ENCODE data around the gene ZBTB21.
"Not testable (repeated sequence)": the region's sequence is repeated elsewhere in the genome, so short reads cannot be mapped to it uniquely, and the experiment has no call there.

Gene ZBTB21

DNA sequence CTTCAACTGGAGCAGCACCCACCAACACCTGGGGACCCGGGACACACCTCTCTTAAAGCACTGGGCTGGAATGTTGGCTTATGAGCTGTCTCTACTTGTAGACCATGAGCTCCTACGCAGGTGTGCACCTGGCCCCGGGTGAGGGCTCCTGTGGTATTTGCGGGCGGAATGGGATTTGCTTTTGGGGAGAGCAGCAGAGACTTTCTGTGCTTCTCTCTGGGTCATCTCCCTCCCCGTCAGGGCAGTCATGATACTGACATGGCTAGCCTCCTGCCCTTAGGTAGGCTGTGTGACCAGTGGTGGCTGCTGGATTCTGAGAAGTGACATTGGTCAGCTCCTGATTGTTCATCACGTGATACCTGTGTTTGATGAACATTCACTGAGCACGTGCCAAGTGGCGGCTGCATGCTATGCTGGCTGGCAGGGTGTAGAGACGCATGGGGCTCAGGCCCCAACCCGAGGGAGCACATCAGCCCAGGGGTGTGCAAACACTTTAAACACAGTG is 9.0 kb upstream of the ZBTB21 start:
- peak; percentile 72 for DNase-seq (ENCODE audit: low spot score)

DNA sequence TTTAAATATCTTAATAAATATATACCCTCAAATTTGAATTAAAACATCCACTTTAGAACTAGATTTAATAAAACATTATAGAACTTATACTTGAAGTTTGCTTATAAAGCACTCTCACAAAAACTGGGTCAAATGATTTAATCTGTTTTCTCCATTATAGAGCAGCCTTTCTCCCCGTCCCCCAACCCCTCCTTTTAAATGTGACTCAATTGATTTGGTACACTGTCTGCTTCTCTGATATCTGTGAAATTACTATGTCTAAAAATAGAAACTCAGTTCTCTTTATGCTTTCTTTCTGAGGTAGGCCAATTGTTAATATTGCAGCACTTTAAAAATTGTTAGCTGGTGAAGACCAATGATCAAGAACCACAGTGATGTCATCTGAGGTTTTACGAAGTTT is 6.9 kb upstream of the ZBTB21 start:
- DNase-seq (ENCODE audit: low spot score): no peak

DNA sequence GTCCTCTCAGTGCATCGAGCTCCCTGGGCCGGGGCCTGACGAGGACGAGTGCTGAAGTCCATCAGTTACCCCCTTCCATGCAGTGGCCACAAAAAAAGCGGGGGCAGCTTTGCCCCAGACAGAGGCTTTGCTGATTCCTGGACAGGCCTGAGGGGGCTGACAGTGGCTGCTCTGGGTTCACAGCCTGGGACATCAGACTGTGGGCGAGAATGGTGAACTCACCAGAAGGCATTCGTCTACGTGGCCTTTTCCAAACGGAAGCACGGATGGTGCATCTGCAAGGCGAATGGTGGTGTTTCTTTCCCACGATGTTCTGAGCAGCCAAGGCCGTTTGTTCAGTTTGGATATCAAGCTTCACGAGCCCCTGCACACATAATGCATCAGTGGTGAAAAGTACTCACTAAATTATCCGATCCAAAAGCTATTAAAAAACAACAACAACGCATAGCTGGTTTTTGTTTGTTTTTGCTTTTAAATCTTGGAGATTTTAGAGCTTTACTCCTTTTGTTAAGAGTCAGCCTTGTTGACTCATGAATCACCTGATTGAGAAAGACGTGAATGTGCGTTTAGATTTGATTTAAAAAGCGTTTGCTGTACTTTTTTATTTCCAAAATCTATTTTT is 6.3 kb upstream of the ZBTB21 start:
- no peak for DNase-seq (ENCODE audit: low spot score)

DNA sequence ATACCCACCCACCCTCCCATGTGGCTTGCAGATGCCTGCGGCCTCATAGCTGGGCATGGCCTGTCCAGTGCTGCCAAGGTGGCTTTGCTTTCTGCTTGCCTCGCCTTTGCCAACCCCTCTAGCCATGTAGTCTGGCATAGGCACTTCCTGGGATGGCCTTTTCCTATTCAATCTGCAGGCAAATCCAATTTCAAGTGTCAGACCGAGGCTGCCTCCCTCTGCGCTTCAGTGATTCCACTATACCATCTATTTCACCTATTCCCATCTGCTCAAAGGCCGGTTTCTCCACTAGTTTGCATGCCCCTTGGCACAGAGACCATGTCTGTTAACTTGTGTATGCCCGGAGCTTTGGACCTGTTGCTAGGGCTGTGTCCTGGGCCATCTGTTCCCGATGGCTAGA is 3.8 kb upstream of the ZBTB21 start:
- DNase-seq (ENCODE audit: low spot score): no peak

DNA sequence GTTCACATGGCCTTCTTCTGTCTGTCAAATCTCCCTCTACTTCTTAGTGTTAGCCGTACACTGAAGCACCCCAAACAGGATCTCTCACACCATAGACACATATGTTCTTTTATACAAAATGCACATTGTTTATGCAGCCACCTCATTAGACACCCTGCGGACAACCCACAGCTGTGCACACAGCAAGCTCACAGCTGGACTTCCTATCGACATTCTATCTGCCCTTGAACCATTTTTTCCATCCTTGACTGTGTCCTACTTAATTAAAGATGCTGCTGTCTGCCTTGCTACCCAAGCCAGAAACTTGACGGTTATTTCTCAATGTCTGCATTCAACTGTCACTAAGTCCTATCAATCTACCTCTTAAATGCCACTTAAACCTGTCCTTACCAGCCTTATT is 3.2 kb upstream of the ZBTB21 start:
- DNase-seq (ENCODE audit: low spot score): no peak

DNA sequence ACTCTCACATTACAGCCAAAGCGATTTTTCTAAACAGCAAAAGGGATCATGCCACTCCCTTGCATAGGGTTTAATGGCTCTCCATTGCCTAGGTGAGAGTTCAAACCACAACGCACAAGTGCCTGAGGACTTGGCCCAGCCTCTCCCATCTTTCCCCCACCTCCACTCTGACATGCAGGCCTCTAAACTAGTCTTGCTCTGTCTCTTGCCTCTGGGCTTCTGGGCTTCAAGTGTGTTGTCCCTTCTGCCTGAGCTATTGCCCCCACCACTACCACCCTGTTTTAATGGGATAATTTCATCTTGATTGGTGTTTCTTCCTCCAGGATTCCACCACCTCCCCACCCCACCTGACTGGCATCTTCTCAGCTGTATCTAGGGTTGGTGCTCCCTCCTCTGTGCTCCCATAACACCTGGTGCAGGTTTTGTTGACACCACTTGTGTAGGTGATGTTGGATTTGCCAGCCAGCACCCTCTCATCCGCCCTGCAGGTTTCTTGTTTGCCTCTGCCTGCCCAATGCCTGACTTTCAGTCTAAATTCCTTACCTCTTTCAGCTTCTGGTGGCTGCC is 2.7 kb upstream of the ZBTB21 start:
- DNase-seq (ENCODE audit: low spot score): no peak

DNA sequence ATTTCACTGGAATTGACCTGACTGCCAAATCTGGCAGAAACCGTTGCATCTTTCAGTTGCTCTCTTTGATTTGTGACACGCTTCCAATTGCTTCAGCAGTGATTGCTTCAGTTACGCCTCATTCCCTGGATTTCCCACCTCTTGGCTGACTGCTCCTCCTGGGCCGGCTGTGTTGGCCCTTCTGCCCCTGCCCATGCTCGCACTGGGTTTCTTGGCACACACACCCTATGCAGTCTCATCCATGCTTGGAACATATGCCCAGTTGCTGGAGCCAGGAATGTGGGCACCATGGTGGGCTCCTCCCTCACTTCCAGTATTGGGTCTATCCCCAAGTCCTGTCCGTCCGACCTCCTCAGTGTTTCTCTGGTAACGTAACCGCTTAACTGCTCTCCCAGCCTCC is 2.2 kb upstream of the ZBTB21 start:
- no peak for DNase-seq (ENCODE audit: low spot score)

DNA sequence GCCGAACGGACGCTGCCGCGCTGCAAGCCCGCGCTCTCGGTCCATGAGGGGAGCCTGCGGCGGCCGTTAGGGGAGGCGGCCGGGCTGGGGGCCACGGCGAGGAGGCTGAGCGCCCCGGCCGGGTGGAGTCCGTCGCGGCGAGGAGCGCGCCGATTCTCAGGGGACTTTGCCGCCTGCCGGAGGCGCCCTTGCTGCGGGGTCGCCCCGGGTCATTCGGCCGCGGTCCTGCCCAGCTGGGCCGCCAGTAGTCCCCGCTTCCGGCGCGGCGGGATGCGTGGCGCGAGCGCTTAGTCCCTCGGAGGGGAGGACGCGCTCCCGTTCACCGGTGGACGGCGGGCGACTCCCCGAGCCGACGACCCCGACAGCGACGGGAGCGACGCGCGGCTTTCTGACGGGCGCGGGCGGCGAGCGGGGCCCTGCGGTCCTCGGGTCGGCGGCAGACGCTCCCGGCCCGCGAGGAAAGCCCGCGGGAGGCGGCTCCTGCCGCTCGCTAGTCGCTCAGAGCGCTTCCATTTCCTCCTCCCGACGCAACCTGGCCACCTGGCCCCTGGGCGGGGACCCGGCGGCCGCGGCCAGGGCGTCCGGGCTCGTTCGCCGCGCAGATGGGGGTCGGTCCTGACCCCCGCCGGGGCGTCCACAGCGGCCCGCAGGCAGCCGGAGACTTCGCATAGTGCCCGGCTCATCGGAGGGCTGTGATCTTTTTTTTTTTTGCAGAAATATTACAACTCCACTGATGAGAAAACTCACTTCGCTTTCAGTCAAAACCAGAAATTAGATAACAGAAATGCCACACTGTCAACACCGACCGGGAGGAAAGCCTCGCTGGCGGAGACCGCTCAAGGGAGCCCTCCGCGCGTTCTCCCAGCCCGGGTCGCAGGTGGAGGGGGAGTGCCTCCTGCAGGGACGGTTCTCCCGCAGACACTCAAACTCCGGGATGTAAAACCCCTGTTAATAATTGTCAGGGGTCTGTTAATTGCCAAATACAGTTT is 641 bp upstream of the ZBTB21 start:
- peak; percentile 61 for DNase-seq (ENCODE audit: low spot score)

DNA sequence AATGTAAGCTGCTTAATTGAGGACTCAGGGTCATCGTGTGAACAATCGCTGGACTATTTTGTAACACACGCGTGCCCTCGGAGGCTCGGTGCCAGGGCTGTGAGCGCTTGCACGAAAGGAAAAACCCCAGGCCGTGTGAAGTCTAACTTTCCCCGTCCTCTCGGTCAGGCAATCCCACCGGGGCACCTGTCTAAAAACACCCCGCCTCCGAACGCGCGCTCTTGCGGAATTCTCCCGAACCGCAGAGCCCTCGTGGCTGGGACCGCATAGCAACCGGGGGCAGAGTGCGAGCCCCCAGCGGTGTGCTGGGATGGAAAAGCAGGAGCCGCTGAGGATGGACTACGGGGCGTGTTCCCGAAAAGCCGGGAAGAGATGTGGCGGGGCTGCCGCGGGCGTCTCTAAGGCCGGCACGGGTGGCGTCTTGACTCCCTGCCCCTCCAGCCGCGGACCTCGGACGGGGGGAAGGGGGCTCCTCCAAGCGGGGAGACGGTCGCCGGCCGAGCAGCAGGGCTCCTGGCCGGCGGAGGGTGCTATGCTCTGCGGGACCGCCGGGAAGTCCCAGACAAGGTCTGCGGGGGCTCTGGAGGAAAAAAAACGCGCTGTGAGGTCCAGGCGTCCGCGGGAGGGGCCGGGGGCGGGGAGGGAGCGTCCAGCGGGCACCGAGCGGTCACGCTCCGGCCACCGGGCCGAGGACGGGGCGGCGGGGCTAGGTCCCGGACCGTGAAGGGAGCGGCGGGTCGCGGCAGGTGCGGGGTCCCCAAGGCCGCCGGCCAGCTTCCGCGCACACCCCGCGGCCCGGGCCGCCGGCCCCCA is 936 bp downstream of the ZBTB21 start:
- peak; percentile 61 for DNase-seq (ENCODE audit: low spot score)

DNA sequence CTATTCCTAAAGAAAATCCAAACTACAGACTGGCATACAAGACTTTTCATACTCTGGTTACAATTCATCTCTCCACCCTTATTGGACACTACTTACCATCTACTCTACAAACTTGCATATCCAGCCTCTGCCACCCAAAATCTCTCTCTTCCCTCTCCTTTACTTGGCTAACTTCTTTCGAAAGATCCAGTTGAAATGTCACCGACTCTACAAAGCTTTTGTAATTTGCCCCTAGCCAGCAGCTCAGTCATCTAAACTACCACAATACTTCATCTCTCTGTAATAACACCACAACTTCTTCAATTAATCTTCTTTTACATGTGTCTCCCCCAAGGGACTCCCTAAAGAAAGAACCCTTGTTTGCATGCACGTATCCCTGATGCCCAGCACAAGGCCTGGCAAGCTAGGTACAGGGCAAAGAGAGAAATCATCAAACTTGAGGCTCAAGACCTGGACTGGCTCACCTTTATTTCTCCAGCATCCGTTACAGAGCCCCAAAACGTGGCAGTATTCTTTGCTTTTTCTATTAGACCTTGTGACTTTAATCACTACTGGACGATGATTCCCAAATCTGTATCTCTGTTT is 2.7 kb downstream of the ZBTB21 start:
- DNase-seq (ENCODE audit: low spot score): no peak

DNA sequence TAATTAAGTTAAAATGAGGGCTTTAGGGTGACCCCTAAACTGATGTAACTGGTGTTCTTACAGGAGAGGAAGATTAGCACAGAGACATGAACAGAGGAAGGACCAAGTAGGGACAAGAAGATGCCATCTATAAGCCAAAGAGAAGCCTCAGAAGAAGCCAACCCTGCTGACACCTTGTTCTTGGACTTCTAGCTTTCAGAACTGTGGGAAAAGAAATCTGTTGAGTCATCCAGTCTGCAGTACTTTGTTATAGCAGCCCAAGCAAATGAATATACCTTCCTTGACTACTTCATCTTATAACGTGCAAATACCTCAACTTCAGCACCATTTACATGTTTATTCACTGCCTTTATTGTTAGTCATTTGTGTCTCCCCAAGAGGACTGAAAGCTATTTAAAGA is 3.4 kb downstream of the ZBTB21 start:
- DNase-seq (ENCODE audit: low spot score): no peak

DNA sequence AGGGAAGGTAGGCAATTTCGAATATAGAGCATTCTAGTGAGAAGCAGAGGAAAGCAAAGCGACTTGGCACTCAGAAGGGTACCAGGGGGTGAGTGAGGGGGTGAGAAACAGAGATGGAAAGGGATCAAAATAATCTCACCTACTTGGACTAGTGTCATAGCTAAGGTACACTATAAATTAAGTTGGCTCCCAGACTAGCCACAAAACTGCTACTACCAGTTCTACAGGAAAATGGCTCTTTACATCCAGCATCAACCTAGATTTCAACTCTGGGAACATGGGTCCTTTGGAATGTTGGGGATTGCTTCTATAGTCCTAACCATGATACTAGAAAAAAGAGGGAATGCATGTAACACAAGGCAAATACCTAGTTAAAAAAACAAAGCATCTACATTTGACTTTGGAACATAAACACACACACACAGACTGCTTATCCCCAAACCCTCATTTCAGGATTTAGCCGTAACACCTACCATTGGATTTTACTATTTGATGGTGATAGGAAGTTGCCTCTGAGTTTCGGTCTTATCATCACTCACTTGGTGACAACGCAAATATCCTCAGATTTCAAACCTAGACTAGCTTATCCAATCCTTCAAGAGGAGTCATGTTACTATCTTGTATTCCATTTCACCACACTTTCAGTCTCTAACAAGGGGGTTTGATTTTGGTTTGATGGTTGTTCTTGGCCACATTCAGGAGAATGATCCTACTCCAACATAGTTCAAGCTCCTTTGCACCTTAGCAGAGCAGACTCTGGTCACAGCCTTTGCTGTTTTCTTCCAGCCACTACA is 5.6 kb downstream of the ZBTB21 start:
- no peak for DNase-seq (ENCODE audit: low spot score)

DNA sequence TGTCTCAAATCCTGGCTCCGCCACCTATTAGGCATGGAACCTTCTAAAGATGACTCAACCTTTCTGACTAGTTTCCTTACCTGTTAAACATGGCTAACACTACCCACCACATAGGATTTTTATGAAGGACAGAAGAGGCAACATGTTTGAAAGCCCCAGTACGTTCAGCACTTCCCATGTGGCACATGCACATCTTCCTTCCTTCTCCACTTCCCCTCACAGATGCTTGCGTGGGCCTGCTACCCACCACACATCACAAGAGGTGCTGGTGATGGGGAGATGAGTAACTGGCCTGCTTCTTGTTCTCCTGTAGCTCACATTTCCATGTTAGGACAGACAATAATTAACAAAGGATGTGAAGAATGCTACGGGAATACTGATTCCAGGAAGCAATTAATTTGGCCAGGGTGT is 7.1 kb downstream of the ZBTB21 start:
- no peak for DNase-seq (ENCODE audit: low spot score)

DNA sequence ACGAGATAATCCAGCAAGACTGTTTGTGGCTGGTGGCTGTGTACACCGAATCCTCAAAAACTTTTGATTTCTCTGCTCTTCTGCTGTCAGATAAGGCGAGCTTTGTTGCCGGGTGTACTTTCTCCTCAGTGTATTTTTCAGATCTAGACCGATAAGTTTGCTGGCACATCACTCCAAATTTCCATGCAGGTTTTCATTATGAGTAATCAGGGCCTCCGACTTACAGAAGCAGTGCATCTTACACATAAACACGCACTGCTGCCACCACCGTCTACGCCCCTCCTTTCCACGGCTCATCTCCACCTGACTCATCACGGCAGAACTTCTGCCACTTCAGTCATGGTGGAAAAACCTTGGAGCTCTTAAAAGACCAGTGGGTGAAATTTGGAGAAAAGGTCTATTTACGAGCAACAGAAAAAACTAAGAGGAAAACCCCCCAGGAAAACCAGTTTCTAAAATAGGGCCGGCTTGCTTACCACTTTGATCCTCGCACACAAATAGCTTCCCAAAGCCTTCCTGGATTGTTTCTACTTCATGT is 7.7 kb downstream of the ZBTB21 start:
- DNase-seq (ENCODE audit: low spot score): no peak

DNA sequence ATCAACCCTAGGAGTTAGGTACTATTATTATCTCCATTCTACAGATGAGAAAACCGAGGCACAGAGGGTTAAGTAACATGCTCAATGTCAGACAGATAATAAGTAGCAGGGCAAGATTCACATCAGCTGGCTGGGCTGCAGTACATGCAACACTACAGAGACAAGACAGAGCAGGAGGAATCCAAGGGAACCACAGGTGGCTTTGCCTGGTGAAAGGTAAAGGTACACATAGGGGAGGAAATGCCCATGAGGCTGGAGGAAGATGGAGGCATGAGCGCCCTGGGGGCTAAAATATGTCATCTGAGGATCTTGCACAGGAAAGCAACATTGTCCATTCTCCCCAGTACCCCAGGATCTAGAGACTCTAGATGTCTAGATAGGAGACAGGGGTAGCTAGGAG is 8.4 kb downstream of the ZBTB21 start:
- no peak for DNase-seq (ENCODE audit: low spot score)

DNA sequence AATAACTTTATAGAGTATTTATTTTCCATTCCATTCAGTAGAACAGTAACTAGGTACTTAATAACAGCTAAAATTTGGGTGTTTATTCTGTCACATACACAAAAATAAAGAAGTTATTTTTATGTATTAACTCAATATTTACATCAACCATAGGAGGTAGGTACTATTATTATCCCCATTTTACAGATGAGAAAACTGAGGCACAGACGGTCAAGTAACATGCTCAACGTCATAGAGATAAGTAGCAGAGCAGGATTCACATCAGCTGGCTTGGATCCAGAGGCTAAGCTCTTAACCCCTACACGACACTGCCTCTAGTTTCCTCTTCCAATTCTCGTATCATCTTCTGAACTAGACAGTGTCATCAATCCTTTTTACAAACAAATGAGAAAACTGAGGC is 9.3 kb downstream of the ZBTB21 start:
- no peak for DNase-seq (ENCODE audit: low spot score)

DNA sequence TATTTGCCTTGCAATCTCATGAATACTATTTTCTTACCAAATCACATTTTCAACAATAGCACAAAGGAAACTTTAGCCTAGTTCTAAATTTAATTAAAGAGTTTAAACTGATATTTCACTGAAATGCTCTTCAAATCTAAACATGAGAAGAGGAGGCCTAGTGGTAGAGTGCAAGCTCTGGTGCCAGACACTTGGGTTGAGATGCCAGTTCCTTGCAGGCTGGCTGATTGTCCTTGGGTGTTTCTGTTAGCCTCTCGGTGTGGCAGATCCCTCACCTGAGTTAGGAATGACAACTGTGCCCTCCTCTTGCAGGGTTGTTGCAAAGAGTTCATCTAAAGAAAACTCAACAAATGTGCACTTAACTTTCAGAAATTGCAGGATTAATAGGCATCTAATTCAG is 12.5 kb downstream of the ZBTB21 start:
- no peak for DNase-seq (ENCODE audit: low spot score)

DNA sequence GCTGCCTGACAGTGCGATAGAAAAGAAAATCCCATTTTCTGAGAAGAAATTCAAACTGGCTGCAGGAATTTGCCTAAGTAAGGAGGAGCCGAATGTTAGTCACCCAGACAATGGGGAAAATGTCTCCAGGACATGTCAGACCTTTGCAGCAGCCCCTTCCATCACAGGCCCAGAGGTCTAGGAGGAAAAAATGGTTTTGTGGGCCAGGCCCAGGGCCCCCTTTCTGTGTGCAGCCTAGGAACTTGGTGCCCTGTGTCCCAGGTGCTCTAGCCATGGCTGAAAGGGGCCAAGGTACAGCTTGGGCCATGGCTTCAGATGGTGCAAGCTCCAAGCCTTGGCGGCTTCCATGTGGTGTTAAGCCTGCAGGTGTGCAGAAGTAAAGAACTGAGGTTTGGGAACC is 14.6 kb downstream of the ZBTB21 start:
- no peak for DNase-seq (ENCODE audit: low spot score)

DNA sequence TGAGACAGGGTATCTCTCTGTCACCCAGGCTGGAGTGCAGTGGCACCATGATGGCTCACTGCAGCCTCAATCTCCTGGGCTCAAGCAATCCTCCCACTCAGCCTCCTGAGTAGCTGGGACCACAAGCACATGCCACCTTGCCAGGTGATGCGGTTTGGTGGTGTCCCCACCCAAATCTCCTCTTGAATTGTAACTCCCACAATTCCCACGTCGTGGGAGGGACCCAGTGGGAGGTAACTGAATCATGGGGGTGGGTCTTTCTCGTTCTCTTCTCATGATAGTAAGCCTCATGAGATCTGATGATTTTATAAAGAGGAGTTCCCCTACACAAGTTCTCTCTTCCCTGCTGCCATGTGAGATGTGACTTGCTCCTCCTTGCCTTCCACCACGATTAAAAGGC is 15.5 kb downstream of the ZBTB21 start:
- DNase-seq (ENCODE audit: low spot score): not testable (repeated sequence)

DNA sequence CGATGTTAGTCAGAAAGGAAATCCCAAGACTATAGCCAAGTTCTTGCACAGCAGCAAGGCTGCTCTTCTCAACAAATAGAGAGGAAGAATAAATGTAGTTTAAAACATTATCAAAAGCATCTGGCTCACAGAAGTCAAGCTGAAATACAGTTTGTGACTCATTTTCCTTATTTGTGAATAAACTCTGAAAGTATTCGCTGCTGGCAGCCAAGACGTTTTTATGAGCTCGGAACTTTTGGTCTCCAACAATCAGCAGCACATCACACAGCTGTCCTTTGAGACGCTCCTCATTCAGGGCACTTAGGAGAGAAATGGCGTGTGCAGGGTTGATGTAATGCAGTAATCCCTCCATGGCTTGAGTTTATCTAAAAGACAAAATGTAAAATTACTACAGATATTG is 16.4 kb downstream of the ZBTB21 start:
- DNase-seq (ENCODE audit: low spot score): no peak

DNA sequence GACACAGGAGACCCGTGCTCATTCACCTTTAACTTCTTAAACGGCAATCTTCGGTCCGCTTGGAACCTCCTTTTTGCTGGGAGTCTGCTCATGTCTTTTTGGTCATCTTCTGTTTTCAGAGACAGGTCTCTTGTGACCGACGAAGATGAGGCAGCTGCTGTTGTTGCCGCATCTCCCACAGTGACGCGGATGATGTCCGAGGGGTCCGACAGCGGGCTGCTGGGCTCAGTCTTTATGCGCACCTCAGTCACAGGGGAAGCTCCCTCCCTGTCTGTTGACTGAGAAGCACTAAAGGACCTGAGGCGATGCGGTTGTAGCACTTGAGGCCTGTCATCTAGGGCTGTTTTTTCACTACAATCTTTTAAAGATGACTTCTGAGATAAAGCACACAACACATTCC is 17.6 kb downstream of the ZBTB21 start:
- DNase-seq (ENCODE audit: low spot score): no peak

All from SW480 (cell line).